Prostate gland (tissue), 2 donors: Measurements from ENCODE around the gene HTR3E. TPM values are rescaled to one million over a fixed set of nuclear protein-coding genes. Genes with fewer than 3 reads are reported as not detected.

Experiments
- DNase-seq: peaks from one replicate; pipeline ENCODE4 v3.0.0-alpha.2; 2019; ENCODE audit warnings: low spot score
- H3K27ac ChIP-seq, 2 donors: fragments of 200-600 bp; sonication (generic); 2 replicates each; pipeline ENCODE4 v1.5.1; 2017 to 2019
- H3K27me3 ChIP-seq: fragments of 200-600 bp; sonication (generic); replicated peaks from 2 replicates; pipeline ENCODE4 v1.5.1; 2019; ENCODE audit not compliant: insufficient read depth
- H3K36me3 ChIP-seq, 2 donors: fragments of 200-600 bp; sonication (generic); 1 replicate in 1 of 2; 2 replicates in 1 of 2; pipeline versions ENCODE4 v1.5.1 to v1.8.1; 2017 to 2019
- H3K4me1 ChIP-seq: fragments of 200-600 bp; sonication (generic); replicated peaks from 2 replicates; pipeline ENCODE4 v1.5.1; 2019
- H3K4me3 ChIP-seq, 2 donors: fragments of 200-600 bp; sonication (generic); 2 replicates each; pipeline ENCODE4 v1.5.1; 2017 to 2019
- H3K9me3 ChIP-seq: fragments of 200-600 bp; sonication (generic); 2 replicates; pipeline ENCODE4 v1.5.1; 2017
- POLR2A ChIP-seq: fragments of 450-650 bp; IDR thresholded peaks from one replicate; pipeline ENCODE4 v1.6.1; 2016; ENCODE audit warnings: antibody characterized with exemption, mild to moderate bottlenecking
- POLR2AphosphoS5 ChIP-seq: sonication (generic); formaldehyde crosslinking; IDR thresholded peaks from one replicate; pipeline ENCODE4 v1.6.1; 2017; ENCODE audit warnings: antibody characterized with exemption
- WGBS: methylation state at CpG from one replicate; pipeline ENCODE4 v1.1.5; 2018; 5-methylcytosine and 5-hydroxymethylcytosine counted together
- intact Hi-C: fragments of 100-400 bp; cut with DNase I; formaldehyde crosslinking; loops from one replicate; pipeline ENCODE4 v1.14.2; 2022
- total RNA-seq, 2 donors: library from RNA; depleted of rRNA; stranded (reverse); fragments of >200 nt; gene quantifications; one replicate each; pipeline ENCODE4 v1.1.0, GENCODE V29; 2016
- TF ChIP-seq, protein P1 (sequence below), 4 experiments: fragments of 200-600 bp in 2 of 4; fragments of 450-650 bp in 2 of 4; sonication (generic) in 2 of 4; IDR thresholded peaks; 1 replicate in 3 of 4; 2 replicates in 1 of 4; pipeline ENCODE4 v1.5.1; 2016 to 2019; ENCODE audit warnings: antibody characterized with exemption in 4 of 4, mild to moderate bottlenecking in 2 of 4, moderate library complexity in 2 of 4

The HTR3E gene, protein sequence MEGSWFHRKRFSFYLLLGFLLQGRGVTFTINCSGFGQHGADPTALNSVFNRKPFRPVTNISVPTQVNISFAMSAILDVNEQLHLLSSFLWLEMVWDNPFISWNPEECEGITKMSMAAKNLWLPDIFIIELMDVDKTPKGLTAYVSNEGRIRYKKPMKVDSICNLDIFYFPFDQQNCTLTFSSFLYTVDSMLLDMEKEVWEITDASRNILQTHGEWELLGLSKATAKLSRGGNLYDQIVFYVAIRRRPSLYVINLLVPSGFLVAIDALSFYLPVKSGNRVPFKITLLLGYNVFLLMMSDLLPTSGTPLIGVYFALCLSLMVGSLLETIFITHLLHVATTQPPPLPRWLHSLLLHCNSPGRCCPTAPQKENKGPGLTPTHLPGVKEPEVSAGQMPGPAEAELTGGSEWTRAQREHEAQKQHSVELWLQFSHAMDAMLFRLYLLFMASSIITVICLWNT
- total RNA-seq, result not detected

DNA sequence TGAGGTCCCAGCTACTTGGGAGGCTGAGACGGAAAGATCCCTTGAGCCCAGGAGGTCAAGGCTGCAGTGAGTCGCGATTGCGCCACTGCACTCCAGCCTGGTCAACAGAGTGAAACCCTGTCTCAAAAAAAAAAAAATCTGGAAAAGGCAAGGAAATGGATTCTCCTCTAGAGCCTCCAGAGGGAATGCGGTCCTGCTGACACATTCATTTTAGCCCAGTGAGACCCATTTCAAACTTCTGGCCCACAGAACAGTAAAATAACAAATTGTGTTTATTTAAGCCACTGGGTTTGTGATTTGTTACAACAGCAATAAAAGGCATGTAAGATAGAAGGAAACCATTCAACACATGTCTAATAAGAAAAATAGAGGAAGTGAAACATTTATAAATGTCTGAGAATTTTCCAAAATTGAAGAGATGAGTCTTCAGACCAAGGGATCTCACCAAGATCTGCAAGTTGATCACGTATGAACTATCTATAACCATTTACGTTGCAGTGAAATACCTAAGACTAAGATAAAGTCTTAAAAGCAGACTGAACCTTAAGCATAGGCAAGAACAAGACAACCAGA lies at the start of gene HTR3E:
TSS of gene HTR3E (plus strand) at position 254 of the 573 bp plus-strand sequence. CDS start 466 bp downstream, outside the sequence.
- TF ChIP-seq POLR2A (no peak), POLR2AphosphoS5 (no peak)
- TF ChIP-seq, protein P1, sequence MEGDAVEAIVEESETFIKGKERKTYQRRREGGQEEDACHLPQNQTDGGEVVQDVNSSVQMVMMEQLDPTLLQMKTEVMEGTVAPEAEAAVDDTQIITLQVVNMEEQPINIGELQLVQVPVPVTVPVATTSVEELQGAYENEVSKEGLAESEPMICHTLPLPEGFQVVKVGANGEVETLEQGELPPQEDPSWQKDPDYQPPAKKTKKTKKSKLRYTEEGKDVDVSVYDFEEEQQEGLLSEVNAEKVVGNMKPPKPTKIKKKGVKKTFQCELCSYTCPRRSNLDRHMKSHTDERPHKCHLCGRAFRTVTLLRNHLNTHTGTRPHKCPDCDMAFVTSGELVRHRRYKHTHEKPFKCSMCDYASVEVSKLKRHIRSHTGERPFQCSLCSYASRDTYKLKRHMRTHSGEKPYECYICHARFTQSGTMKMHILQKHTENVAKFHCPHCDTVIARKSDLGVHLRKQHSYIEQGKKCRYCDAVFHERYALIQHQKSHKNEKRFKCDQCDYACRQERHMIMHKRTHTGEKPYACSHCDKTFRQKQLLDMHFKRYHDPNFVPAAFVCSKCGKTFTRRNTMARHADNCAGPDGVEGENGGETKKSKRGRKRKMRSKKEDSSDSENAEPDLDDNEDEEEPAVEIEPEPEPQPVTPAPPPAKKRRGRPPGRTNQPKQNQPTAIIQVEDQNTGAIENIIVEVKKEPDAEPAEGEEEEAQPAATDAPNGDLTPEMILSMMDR (IDR thresholded peaks at IDR 0.05), result no peak
- H3K4me1 ChIP-seq, result no peaks in the 10 kb centered on the region
- H3K27me3 ChIP-seq, result no peaks in the 10 kb centered on the region
- H3K27ac ChIP-seq, result no peak within 1 kb of the TSS
- no peak for DNase-seq
- no peaks in the 10 kb centered on the region for H3K9me3 ChIP-seq
- 81% methylated on average over 7 of the region's 7 CpGs for WGBS
- no peak within 1 kb of the TSS for H3K4me3 ChIP-seq
- intact Hi-C loops, result no loop called here
- no peaks in the 10 kb centered on the region for H3K36me3 ChIP-seq

DNA sequence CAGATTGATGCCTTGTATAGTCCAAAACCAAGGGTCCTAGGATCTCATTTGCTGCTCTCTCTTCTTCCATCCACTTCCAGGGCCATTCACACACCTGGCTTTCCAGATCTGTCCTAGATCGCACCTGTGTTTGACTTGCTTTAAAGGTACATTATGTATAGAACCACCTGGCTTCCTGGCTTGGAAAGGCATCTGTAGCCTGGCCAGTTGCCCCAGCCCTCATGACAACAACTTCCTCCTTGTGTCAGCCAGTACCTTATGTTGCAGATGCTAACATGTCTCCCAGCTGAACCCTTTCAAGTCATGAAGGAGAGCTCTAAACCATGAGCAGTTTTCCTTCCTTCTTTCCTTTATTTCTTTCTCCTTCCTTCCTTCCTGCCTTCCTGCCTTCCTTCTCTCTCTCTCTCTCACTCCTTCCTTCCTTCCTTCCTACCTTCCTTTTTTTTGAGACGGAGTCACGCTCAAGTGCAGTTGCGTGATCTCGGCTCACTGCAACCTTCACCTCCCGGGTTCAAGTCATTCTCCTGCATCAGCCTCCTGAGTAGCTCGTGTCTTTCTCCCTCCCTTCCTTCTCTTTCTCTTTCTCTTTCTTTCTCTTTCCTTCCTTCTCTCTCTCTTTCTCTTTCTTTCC lies 46.5 kb upstream of the HTR3E start:
- Histone ChIP-seq H3K27me3 (no peaks in the 10 kb centered on the region), H3K9me3 (no peaks in the 10 kb centered on the region), H3K36me3 (no peaks in the 10 kb centered on the region), H3K27ac (no peak overlapping the region), H3K4me1 (no peaks in the 10 kb centered on the region), H3K4me3 (no peak overlapping the region)
- WGBS, result 81% methylated on average over 7 of the region's 7 CpGs
- no peak for TF ChIP-seq POLR2AphosphoS5
- TF ChIP-seq POLR2A, result no peak
- TF ChIP-seq, protein P1 (IDR thresholded peaks at IDR 0.05), result no peak
- intact Hi-C loops, result no loop called here
- peak; percentile 39 for DNase-seq

DNA sequence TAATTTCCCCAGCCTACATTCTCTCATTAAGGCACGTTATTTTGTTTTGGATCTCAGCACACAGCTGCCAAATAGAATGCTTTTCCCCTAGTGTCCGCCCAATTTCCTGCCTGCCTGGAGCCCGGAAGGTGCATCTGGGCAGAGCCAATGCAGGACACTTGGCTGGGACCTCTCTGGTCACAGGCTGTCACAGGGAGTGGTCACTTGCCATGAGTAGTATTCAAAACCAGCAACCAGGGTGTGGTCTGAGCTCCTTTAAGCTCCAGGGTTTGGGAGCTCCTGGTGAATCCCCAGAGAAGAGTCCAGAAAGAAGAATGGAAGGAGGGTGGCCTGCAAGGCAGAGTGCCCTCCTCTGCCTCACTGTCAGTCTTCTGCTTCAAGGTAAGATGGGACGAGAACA lies 44.1 kb upstream of the HTR3E start, which contains the start of gene HTR3C:
TSS of gene HTR3C (plus strand) at position 281 of the 400 bp plus-strand sequence. CDS start at position 315, 34 bp downstream.
- Histone ChIP-seq H3K9me3 (no peaks in the 10 kb centered on the region), H3K4me3 (no peak within 1 kb of the TSS), H3K27me3 (no peaks in the 10 kb centered on the region), H3K4me1 (no peaks in the 10 kb centered on the region), H3K36me3 (no peaks in the 10 kb centered on the region), H3K27ac (no peak within 1 kb of the TSS)
- 65% methylated on average over 4 of the region's 4 CpGs for WGBS
- no peak for DNase-seq
- intact Hi-C loops, result no loop called here
- TF ChIP-seq POLR2A, result no peak
- TF ChIP-seq, protein P1 (IDR thresholded peaks at IDR 0.05), result no peak
- no peak for TF ChIP-seq POLR2AphosphoS5

DNA sequence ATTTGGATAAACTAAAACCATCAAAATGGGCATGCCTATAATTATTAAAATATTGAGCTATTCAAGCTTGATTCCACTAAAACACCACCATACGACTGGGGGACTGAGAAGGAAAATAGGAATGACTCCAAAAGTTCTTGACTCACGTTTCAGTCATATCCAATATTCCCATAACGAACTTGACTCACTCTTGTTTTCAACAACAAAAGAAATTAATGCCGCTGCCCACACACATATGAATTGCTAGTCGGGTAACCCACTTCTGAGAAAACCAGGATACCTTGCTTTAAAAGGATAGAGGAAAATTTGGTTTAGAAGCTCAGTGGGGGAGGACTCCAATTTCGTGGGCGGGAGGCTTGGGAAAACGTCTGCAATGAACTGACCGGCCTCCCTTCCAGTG lies 38.8 kb upstream of the HTR3E start:
- TF ChIP-seq, protein P1 (IDR thresholded peaks at IDR 0.05), result no peak
- TF ChIP-seq POLR2A (no peak), POLR2AphosphoS5 (no peak)
- H3K27me3 ChIP-seq, result no peaks in the 10 kb centered on the region
- no peaks in the 10 kb centered on the region for H3K4me1 ChIP-seq
- H3K4me3 ChIP-seq, result no peak overlapping the region
- WGBS, result 67% methylated on average over 9 of the region's 9 CpGs
- no peak for DNase-seq
- no peaks in the 10 kb centered on the region for H3K9me3 ChIP-seq
- H3K27ac ChIP-seq, result no peak overlapping the region
- no peaks in the 10 kb centered on the region for H3K36me3 ChIP-seq
- intact Hi-C loops, result no loop called here
